Activated T-cell treated with anti-CD3 and anti-CD28 coated beads, Interleukin-2, amount 50 U/mL, for 4 hours (primary cell): ENCODE measurements around the gene CIAO3. TPM values are rescaled to one million over a fixed set of nuclear protein-coding genes. Genes with fewer than 3 reads are reported as not detected.

Experiments used
- ATAC-seq, 2 donors: fragments of 200-7000 bp; cut with Tn5 transposase; one replicate each; pipeline ENCODE4 v1.10.0; 2021
- DNase-seq: peaks from one replicate; pipeline ENCODE4 v3.0.0-alpha.2; 2020
- H3K27me3 Mint-ChIP-seq: one replicate; pipeline ENCODE4 v1.8.0; 2021; ENCODE audit warnings: low read depth, mixed read lengths
- H3K36me3 Mint-ChIP-seq: one replicate; pipeline ENCODE4 v1.8.0; 2022; ENCODE audit warnings: mixed read lengths; ENCODE audit not compliant: insufficient read depth
- H3K4me1 Mint-ChIP-seq: one replicate; pipeline ENCODE4 v1.8.0; 2021; ENCODE audit warnings: low read depth, mixed read lengths
- H3K4me3 Mint-ChIP-seq: one replicate; pipeline ENCODE4 v1.8.0; 2021; ENCODE audit warnings: mild to moderate bottlenecking, moderate library complexity, mixed read lengths
- H3K9me3 Mint-ChIP-seq: one replicate; pipeline ENCODE4 v1.8.0; 2021; ENCODE audit warnings: mixed read lengths
- total RNA-seq, 3 donors: library from RNA; stranded (reverse); gene quantifications; one replicate each; pipeline ENCODE4 v1.2.1, GENCODE V29; 2021

The CIAO3 gene
- total RNA-seq, 3 donors from 2014 or later = 30.1 to 39.5 (median 34.8) TPM

DNA sequence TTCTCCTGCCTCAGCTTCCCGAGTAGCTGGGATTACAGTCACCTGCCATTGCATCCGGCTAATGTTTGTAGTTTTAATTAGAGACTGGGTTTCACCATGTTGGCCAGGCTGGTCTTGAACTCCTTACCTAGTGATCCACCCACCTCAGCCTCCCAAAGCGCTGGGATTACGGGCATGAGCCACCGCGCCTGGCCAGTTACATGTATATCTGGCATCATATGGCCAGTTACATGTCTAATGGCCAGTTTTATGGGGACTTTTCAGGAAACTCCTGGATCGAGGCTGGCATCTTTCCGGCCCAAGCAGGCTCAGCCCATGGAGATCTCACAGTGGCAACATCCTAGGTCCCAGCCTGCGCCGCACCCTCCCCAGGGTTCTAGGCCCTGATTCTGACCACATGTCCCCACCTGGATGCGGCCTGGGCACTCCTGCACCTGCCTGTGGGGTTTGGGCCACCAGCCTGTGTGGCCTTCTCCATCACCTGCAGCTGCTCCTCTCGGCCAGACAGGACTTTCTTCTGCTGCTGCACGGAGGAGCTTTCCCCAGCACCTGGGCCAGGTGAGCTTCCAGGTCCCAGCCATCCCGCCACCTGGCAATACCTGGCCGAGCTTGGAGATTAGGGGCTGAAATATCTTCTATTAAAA is 1.3 kb upstream of the CIAO3 start:
- Mint-ChIP-seq H3K4me1 (peaks cover 13% of the 10 kb centered on the region), H3K27me3 (no peaks in the 10 kb centered on the region), H3K4me3 (peak overlapping the region; percentile 75), H3K9me3 (no peaks in the 10 kb centered on the region), H3K36me3 (peaks cover 8% of the 10 kb centered on the region)
- ATAC-seq (no peak), DNase-seq (no peak)

GRCh38 chr16:740459-740763 is 386 bp downstream of the CIAO3 start:
- H3K4me1 Mint-ChIP-seq = peaks cover 16% of the 10 kb centered on the region
- ATAC-seq (peak in 1 of 2 donors; percentile 2), DNase-seq (no peak)
- H3K9me3 Mint-ChIP-seq = no peaks in the 10 kb centered on the region
- peaks cover 8% of the 10 kb centered on the region for H3K36me3 Mint-ChIP-seq
- H3K27me3 Mint-ChIP-seq = no peaks in the 10 kb centered on the region
- H3K4me3 Mint-ChIP-seq = peak overlapping the region; percentile 85

DNA sequence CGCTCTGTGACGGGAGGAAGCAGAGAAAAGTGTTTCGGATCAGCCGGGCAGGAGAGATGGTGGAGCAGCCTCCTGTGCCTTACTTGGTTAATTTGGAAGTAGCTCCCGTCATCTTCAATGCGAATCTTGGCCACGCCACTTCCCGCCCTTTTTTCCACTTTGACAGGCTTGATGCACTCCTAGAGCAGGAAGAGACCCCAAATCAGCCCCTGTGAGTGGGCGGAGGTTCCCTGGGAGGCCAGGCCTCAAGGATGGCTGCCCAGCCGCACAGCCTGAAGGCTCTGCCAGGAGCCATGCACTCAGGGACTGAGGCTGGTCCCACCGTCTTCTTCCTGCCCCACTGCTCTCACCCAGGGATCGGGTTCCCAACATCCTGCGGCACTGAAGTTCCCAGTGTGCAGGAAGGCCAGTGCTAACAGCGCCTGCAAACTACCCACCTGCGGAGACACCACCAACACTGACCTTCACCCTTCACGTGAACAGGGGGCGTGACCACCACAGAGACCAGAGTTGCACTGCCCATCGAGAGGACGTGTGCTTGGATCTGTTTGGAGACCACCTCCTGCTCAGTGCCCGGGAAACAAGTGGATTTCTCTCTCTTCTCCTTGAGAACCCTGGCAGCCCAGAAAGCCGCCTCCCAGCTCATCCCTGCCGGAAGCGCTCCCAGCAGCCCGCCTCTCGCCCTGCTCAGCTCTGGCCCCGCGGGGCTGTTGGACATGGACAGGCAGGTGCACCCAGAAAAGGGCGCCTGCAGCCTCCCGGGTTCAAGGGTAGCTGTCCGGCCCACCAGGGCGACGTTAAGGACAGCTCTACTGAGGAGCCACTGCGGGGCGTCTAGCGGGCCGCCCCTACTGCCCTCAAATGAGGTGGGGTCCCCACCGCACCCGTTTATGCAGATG is 988 bp downstream of the CIAO3 start:
- Mint-ChIP-seq H3K27me3 (no peaks in the 10 kb centered on the region), H3K4me3 (peak overlapping the region; percentile 85), H3K9me3 (no peaks in the 10 kb centered on the region), H3K36me3 (peaks cover 12% of the 10 kb centered on the region), H3K4me1 (peaks cover 18% of the 10 kb centered on the region)
- ATAC-seq (no peak), DNase-seq (no peak)

DNA sequence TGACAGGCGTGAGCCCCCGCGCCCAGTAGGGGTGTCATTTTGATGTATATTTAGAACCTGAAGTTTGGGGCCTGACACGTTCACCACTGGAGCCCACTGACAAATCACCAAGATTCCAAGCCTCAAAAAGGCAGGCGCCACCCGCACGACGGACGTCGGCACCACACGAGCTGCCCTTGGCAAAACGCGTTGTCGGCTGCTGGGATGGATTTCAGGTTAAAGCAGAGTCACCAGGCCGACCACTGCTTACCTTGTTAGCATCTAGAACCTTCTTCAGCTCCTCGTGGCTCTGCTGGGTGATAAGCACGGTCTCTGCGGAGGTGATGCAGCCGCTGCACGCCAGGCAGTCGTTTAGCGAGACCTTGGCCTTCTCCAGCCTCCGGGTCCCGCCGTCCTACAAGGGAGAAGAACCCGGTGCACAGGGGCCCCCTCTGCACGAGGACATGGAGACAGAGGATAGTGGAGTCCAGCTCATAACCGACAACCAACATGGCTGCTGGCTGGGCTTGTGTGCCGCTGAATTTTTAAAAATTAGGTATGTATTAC is 3.8 kb downstream of the CIAO3 start:
- Mint-ChIP-seq H3K36me3 (peaks cover 14% of the 10 kb centered on the region), H3K4me3 (no peak overlapping the region), H3K9me3 (no peaks in the 10 kb centered on the region), H3K27me3 (no peaks in the 10 kb centered on the region), H3K4me1 (peaks cover 18% of the 10 kb centered on the region)
- DNase-seq = no peak
- ATAC-seq = no peak

DNA sequence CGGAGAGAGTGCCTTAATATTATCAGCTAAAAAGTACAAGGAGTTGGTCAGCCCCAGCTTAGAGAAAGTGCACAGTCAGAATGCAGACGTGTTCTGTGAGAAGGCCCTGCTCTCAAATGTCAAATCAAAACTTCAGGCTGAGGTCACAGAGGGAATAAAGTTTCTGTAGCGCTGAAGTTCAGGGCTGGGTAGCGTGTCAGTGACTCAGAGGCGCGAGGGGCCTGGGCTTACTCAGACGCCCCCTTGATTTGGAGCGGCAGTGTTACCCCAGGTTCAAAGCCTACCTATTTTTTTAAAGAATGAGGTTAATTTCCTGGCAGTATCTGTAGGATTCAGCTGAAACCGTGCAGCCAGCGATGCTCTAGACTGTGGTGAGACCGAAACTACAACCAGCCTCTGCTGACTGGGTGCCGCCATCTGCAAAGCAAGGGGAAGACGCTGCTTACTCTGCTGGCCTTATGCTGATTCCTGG is 4.8 kb downstream of the CIAO3 start:
- H3K36me3 Mint-ChIP-seq = peaks cover 14% of the 10 kb centered on the region
- ATAC-seq (peak; percentile 75 to 76), DNase-seq (no peak)
- H3K4me1 Mint-ChIP-seq = peaks cover 17% of the 10 kb centered on the region
- no peak overlapping the region for H3K4me3 Mint-ChIP-seq
- H3K9me3 Mint-ChIP-seq = no peaks in the 10 kb centered on the region
- H3K27me3 Mint-ChIP-seq = no peaks in the 10 kb centered on the region

GRCh38 chr16:734981-735881 is 5.6 kb downstream of the CIAO3 start:
- H3K9me3 Mint-ChIP-seq = no peaks in the 10 kb centered on the region
- peaks cover 16% of the 10 kb centered on the region for H3K4me1 Mint-ChIP-seq
- no peak for DNase-seq
- H3K36me3 Mint-ChIP-seq = peaks cover 14% of the 10 kb centered on the region
- ATAC-seq = no peak
- no peak overlapping the region for H3K4me3 Mint-ChIP-seq
- H3K27me3 Mint-ChIP-seq = no peaks in the 10 kb centered on the region

DNA sequence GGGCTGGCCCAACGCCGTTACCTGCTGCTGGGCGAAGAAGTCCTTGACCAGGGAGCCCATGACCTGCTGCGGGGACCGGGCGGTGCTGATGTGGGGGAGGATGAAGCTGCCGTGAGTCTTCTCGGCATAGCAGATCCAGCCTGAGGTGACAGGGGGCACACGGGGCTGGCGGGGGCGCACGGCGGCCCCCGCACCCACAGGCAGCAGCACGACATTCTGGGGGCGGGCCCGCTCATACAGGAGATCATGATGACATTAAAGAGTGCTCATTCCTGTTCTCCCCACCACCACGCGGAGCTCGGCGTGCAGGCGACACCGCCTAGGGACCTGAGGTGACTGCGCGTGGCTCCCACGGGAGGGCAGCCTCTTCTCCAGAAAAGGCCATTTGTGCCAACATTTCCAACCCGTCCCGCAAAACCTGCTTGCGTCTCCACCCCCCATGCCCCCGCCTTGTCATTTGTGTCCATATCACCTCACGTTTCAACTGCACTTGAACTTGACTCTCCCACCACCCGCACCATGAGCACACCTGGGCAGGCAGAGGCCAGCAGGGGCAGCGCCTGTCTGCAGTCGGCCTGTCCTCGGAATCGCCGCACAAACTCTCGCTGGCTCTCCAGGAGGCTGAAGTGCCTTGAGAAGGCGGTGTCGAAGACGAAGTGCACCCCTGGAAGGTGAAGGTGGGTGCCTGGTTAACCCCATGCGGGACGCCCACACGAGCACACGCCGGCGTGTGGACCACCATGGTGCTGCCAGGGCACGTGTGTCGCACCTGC is 6.4 kb downstream of the CIAO3 start:
- no peaks in the 10 kb centered on the region for H3K9me3 Mint-ChIP-seq
- H3K27me3 Mint-ChIP-seq = no peaks in the 10 kb centered on the region
- DNase-seq (no peak), ATAC-seq (no peak)
- H3K36me3 Mint-ChIP-seq = peaks cover 14% of the 10 kb centered on the region
- peaks cover 10% of the 10 kb centered on the region for H3K4me1 Mint-ChIP-seq
- H3K4me3 Mint-ChIP-seq = no peak overlapping the region

DNA sequence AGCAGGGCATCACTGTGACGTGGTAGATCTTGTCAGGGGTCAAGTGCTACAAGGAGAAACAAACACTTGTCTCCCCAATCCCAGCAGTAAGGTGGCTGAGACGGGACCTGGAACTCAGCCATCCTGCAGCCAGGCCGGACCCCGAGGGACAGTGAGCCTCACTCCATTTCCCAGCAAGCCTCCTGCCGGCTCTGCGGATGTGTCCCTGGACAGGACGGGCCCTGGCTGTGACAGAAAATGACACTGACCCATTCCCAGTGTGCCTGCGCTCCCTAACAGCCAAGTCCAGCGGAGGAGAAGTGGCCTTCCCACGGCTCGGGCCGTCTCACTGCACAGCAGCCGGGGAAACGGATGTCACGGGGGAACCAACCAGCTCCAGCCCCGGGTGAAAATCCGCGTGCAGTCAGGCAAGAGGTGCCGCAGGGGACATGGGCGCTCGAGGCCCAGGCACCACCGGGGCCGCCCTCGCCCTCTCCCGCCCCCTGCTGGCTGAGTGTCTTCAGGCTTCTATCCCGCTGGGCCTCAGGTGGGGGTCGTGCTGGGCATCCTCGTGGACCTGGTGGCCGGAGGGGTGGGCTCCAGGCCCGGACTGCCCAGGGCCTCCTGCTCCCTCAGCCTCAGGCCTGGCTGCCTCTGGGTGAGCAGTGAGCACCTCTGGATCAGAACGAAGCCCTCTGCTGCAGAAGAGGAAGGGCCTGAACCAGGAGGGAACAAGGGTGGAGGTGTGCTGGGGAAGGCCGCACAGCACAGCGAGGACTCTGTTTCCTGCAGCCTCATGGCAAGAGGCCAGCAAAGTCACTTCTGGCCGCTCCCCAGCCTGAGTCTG is 7.2 kb downstream of the CIAO3 start:
- no peaks in the 10 kb centered on the region for H3K9me3 Mint-ChIP-seq
- H3K27me3 Mint-ChIP-seq = no peaks in the 10 kb centered on the region
- ATAC-seq (no peak), DNase-seq (peak; percentile 37)
- peaks cover 5% of the 10 kb centered on the region for H3K4me1 Mint-ChIP-seq
- no peak overlapping the region for H3K4me3 Mint-ChIP-seq
- H3K36me3 Mint-ChIP-seq = peaks cover 12% of the 10 kb centered on the region

DNA sequence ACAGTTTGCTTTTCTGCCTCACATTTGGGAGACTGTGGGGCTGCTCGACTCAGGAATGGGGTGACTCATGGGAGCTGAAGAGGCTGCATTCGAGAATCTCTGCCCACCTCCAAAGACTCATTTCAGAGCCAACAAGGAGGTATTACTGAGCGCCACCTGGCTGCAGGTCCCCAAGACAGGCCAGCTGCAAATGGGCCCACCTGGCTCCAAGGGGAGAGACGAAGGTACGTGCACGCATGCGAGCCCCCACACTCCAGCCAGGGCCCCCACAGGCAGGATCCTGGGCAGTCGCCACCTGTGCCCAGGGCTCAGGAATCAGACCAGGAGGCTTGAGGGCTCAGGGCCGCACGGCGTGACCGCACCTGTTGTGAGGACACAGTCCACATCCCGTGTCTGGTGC is 7.9 kb downstream of the CIAO3 start:
- H3K9me3 Mint-ChIP-seq = no peaks in the 10 kb centered on the region
- H3K27me3 Mint-ChIP-seq = no peaks in the 10 kb centered on the region
- peaks cover 10% of the 10 kb centered on the region for H3K36me3 Mint-ChIP-seq
- no peak for DNase-seq
- no peak overlapping the region for H3K4me3 Mint-ChIP-seq
- no peak for ATAC-seq
- peaks cover 5% of the 10 kb centered on the region for H3K4me1 Mint-ChIP-seq

DNA sequence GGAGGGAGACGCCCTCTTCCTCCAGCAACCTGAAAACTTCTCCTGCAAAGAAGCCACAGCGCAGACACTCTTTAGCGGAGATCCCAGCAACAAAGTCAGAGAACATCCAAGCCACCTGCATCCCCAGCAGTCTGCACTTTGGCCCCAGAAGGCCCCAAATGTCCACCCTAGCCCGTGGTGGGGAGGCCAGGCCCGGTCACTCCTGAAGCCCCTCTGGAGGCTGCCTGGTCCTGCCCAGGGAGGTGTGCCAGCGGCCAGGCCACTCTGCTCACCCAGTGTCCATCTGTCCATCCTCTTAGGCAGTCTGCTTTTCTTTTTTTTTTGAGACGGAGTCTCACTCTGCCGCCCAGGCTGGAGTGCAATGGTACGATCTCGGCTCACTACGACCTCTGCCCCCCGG is 8.5 kb downstream of the CIAO3 start:
- Mint-ChIP-seq H3K27me3 (no peaks in the 10 kb centered on the region), H3K4me1 (peaks cover 5% of the 10 kb centered on the region), H3K36me3 (peaks cover 6% of the 10 kb centered on the region), H3K4me3 (no peak overlapping the region), H3K9me3 (no peaks in the 10 kb centered on the region)
- DNase-seq (no peak), ATAC-seq (no peak)

DNA sequence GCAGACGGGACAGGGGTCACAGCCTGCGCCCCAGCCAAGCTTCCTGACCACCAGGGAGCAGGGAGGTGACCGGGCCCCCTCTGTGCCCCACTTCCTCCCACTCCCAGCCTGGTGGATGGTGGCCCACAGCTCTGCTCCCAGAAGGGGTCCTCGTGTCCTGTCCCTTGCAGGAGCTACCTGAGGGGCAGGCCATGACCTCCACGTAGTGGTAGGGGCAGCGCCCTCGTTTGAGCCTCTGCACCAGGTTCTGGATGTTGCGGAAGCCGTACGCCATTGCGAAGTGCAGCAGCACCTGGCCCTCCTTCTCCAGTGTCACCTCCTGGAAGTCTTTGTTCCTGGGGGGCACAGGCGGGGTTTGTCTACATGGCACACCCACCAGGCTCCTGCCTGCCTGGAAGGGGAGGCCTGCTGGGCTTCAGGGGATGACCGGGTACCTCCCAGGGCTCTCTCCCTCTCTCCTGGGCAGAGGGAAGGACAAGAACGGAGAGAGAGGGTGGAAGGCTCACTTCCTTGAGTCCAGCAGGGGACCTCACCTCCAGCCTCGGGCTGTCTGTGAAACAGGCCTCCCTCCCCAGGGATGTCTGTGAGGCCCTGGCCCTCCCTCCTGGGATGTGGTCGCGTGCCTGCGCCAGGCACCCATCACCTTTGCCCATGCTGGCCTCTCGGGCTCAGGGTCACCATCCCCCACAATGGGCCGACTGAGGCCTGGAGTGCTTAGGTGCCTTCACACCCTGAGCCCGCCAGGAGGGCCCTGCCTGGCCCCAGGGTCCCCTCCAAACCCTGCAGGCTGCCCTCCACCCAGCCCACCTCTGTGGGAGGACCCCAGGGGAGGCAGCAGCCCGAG is 9.9 kb downstream of the CIAO3 start:
- no peaks in the 10 kb centered on the region for H3K27me3 Mint-ChIP-seq
- H3K4me3 Mint-ChIP-seq = no peak overlapping the region
- no peak for DNase-seq
- no peaks in the 10 kb centered on the region for H3K9me3 Mint-ChIP-seq
- no peak for ATAC-seq
- H3K4me1 Mint-ChIP-seq = peaks cover 6% of the 10 kb centered on the region
- peaks cover 6% of the 10 kb centered on the region for H3K36me3 Mint-ChIP-seq
